A673 (cell line): ENCODE measurements around the gene NELL1.

Source experiments
- EZH2 ChIP-seq: fragments of 200-600 bp; sonication (generic); IDR thresholded peaks from 2 replicates; pipeline ENCODE4 v1.6.1; 2017; ENCODE audit warnings: borderline replicate concordance, low read depth, mild to moderate bottlenecking, mixed read lengths, antibody characterized with exemption, low read length; ENCODE audit not compliant: poor library complexity, severe bottlenecking
- TF ChIP-seq, protein P1 (sequence below): fragments of 300-800, 200-600 bp; sonication (generic); conservative IDR thresholded peaks from 2 replicates; pipeline ENCODE4 v1.5.1; 2017; ENCODE audit warnings: low read depth, mild to moderate bottlenecking, antibody characterized with exemption, low read length, moderate library complexity, mixed read lengths

DNA sequence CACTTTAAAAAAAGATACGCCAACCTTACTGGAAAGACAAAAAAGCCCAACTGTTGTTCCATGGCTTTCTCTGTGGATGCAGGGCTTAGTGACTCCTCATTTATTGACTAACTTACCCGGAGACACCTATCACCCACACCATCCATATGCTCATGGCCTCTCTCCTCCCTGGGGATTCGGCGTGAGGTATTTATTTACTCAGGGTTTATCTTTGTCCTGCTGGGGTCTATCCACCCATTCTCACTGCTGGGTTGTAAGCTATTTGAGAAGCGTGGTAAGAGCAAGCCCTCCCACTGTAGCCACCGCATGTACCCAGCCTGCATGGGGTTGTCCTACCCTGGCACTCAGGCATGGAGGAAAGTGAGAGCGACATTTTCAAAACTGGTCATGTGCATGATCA, 93.6 kb downstream of the NELL1 start:
- TF ChIP-seq, protein P1, sequence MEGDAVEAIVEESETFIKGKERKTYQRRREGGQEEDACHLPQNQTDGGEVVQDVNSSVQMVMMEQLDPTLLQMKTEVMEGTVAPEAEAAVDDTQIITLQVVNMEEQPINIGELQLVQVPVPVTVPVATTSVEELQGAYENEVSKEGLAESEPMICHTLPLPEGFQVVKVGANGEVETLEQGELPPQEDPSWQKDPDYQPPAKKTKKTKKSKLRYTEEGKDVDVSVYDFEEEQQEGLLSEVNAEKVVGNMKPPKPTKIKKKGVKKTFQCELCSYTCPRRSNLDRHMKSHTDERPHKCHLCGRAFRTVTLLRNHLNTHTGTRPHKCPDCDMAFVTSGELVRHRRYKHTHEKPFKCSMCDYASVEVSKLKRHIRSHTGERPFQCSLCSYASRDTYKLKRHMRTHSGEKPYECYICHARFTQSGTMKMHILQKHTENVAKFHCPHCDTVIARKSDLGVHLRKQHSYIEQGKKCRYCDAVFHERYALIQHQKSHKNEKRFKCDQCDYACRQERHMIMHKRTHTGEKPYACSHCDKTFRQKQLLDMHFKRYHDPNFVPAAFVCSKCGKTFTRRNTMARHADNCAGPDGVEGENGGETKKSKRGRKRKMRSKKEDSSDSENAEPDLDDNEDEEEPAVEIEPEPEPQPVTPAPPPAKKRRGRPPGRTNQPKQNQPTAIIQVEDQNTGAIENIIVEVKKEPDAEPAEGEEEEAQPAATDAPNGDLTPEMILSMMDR: no peak
- no peak for TF ChIP-seq EZH2
